HG03135 (cell line): ENCODE results near the gene FGFBP3.

Experiments used
- ATAC-seq: cut with Tn5 transposase; IDR thresholded peaks from one replicate; pipeline ENCODE4 v1.9.1; 2021; ENCODE audit warnings: mild to moderate bottlenecking, moderate library complexity; ENCODE audit not compliant: unreplicated experiment

The FGFBP3 gene, protein sequence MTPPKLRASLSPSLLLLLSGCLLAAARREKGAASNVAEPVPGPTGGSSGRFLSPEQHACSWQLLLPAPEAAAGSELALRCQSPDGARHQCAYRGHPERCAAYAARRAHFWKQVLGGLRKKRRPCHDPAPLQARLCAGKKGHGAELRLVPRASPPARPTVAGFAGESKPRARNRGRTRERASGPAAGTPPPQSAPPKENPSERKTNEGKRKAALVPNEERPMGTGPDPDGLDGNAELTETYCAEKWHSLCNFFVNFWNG

GRCh38 chr10:91909117-91909677, at the start of gene FGFBP3:
Gene FGFBP3, minus strand, starts transcription at chr10:91909486. Its CDS starts 517 bp downstream, at chr10:91908969.
- no peak for ATAC-seq

- no peak for ATAC-seq
These were observed 47.8 kb upstream of the FGFBP3 start for GRCh38 chr10:91957091-91957490.

DNA sequence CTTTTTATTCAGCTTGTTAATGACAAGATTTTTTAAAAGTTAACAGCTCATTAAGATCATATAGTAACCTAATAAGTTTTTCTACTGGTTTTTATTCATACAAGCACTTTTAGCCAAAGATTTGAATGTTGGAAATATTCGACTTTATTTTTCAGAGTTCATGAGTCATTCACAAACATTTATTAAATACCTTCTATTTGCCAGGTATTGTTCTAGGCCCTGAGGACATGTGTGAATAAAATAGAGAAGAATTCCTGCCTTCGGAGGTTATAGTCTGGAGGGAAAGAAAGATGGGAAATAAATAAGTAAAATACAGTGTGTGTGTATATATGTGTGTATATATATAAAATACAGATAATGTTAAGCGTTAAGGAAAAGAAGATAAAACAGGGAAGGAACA, 45.8 kb upstream of the FGFBP3 start:
- no peak for ATAC-seq

DNA sequence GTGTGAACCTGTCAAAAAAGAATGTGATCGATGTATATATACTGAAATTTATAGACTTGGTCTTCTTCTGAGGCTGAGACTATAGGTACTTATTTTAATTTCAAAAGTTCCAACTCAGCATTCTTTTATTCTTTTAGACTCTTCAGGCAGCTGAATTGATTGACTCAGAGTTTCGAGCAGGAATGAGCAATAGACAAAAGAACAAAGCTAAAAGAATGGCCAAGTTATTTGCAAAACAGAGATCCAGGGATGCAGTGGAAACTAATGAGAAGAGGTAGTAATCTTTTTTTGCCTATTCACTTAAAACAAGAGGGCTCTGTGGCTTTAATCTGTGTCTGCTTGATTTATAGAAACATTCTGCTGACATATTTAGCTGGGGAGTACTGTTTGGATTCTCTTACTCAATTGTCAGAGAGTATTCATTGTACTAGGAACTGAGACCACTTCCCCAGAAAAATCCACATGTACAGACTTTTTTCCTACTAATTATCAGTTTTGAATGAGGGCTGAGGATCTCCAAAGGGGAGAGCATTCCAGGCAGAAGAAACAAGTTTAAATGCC, 44.4 kb upstream of the FGFBP3 start:
- ATAC-seq = no peak

GRCh38 chr10:91944880-91945630, 35.8 kb upstream of the FGFBP3 start:
- ATAC-seq = no peak

GRCh38 chr10:91941426-91941825, 32.1 kb upstream of the FGFBP3 start:
- ATAC-seq = no peak

DNA sequence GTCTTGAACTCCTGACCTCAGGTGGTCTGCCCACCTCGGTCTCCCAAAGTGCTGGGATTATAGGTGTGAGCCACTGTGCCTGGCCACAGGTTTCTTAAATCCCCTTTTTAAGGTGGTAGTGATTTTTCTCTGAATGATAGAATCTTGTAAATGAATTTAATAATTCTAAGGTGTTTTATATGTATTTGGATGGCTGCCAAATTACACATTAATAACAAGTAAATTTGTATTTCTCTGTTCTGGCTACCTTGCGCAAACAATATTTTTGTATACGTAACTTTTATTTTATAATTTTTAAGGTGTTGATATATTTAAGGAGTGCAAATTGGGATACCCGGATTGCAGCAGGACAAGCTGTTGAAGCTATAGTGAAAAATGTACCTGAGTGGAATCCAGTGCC, 30.4 kb upstream of the FGFBP3 start:
- no peak for ATAC-seq

DNA sequence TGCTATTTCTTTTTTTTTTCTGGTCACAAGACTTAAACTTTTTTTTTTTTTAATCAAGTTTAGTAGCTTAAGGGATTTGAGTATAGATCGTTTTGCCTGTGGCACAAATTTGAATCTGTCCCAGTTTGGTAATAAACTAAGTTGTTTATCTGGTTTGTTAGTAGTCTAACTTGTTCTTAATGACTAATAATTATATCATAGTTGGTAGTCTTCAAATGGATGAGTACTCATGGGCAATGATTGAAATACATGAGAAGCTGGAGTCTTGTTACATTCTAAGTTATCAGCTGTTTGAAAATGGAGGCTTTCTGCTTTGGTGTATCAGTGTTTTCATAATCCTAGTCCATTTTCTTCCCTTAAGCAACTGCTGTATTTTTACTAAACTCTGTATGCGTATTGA, 26.6 kb upstream of the FGFBP3 start:
- ATAC-seq = no peak

GRCh38 chr10:91932737-91933136, 23.5 kb upstream of the FGFBP3 start:
- no peak for ATAC-seq

DNA sequence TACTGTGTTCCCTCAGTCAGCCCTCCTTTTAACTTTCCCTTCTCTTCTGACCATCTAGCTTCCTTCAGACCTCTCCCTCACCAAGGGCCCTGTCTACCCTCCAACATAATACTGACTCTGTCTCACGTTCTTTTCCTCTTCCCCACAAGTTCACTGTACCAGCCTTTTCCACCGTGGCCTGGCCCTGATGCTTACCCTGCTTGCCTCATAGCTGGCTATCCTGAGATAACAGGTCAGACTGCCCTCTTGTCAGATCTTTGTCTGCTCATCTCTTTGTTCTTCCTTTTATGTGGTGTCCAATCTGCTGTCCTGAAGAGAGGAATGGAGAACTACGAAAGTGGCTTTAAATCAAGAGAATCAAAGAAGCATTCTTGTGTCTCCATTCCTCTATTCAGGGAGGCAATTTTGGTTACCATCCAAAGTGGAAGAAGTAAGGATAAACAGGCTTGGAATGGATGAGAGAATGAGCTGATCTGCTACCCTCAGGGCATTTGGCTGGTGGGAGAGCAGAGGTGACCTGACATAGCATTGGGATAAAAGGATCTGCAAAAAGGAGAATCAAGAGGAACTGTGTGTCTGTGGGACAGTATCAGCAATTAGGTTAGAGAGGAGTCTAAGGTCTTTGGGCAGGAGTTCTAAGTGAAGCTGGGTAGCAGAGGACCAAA, 22.4 kb upstream of the FGFBP3 start:
- no peak for ATAC-seq

GRCh38 chr10:91930939-91931338, 21.7 kb upstream of the FGFBP3 start:
- ATAC-seq = no peak

GRCh38 chr10:91925022-91925320, 15.7 kb upstream of the FGFBP3 start:
- no peak for ATAC-seq

GRCh38 chr10:91924212-91925021, 15.1 kb upstream of the FGFBP3 start:
- ATAC-seq = peak; percentile 23

DNA sequence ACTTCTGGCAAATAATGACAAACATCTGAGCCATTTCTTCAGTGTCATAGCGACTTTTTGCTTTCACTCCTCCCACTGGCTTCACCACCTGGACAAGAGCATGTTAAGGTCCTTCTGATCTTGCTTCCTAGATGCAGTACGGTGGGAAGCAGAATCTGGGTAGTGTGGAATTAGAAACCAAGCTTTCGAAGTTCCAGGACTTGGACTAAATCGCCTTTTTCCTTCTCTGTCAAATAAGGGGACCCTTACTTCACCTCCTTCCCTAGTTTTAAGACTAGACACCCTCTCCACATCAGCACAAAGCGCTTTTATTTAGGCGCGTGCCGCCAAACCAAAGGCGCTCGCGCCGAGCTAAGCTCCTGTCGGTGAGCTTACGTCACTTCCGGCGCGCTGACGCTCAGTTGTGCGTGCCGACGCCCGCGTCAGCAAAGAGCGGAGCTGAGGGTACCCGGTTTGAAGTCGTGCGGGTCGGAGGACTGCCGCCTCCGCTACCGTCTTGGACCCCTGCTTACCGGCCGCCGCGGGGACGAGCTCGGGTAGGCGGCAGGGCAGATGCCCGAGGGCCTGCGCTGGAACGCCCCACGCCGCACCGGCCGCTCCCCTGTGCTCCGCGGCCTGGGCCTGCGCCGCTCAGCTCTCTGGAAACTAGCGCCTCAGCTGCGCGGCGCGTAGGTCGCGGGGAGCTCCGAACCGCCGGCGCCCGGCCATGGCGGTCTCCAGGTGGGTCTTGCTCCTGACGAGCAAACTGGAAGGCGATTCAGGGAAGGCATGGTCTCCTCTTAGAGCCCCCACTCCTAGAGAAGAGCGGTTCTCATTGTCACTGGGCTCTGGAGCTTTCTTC, 14.3 kb upstream of the FGFBP3 start, which contains the start of gene BTAF1:
Gene BTAF1 (plus strand): TSS at position 400 of the 841 bp plus-strand sequence. CDS start 307 bp downstream, at position 707.
- peak; percentile 98 for ATAC-seq

- no peak for ATAC-seq
These were observed 10.4 kb upstream of the FGFBP3 start for GRCh38 chr10:91919651-91920050.

- ATAC-seq = no peak
These were observed 1.2 kb upstream of the FGFBP3 start for GRCh38 chr10:91910467-91910866.

- ATAC-seq = peak; percentile 87
These were observed 759 bp downstream of the FGFBP3 start for GRCh38 chr10:91908337-91909116.

DNA sequence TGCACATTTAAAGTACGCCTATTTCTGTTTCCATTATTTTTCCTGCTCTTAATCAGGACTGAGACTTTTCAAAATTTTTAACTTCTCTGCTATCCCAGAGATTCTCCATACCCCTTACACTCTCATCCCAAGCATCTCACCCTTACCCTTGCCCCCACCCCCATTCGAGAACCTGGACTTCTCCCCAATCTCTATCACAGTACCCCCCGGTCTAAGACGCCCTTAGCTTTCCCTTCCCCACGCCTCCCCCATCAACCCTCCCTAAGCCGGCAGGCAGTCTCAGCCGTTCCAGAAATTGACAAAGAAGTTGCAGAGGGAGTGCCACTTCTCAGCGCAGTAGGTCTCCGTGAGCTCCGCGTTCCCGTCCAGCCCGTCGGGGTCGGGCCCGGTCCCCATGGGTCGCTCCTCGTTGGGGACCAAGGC, 1.4 kb downstream of the FGFBP3 start:
- no peak for ATAC-seq
